Small intestine (tissue), 7 donors: ENCODE results near the gene PLCB4. TPM values are rescaled to one million over a fixed set of nuclear protein-coding genes. Genes with fewer than 3 reads are reported as not detected.

Experiments
- DNase-seq, 2 donors: peaks; one replicate each; pipeline versions ENCODE4 v3.0.0 to v3.0.0-alpha.2; 2013
- FAIRE-seq: peaks from 2 replicates; lab custom pipeline; 2012; peaks lifted over from hg19 to GRCh38; lab: Jason Lieb, UNC
- H3K27ac ChIP-seq, 3 donors: one replicate each; pipeline ENCODE4 v1.5.1; 2013; ENCODE audit warnings: low read length in 2 of 3, mild to moderate bottlenecking in 2 of 3, control low read depth in 1 of 3, inconsistent platforms in 1 of 3, low read depth in 1 of 3, moderate library complexity in 1 of 3
- H3K27me3 ChIP-seq, 3 donors: one replicate each; pipeline ENCODE4 v1.6.1; 2013; ENCODE audit warnings: low read length in 3 of 3, inconsistent platforms in 1 of 3; ENCODE audit not compliant: control insufficient read depth in 3 of 3, insufficient read depth in 3 of 3
- H3K36me3 ChIP-seq, 3 donors: one replicate each; pipeline ENCODE4 v1.6.1; 2013; ENCODE audit warnings: low read length in 3 of 3, inconsistent platforms in 1 of 3, low read depth in 1 of 3, mild to moderate bottlenecking in 1 of 3, moderate library complexity in 1 of 3; ENCODE audit not compliant: control insufficient read depth in 3 of 3, insufficient read depth in 2 of 3
- H3K4me1 ChIP-seq, 3 donors: one replicate each; pipeline ENCODE4 v1.6.1; 2013; ENCODE audit warnings: low read length in 2 of 3, inconsistent platforms in 1 of 3, low read depth in 1 of 3, mild to moderate bottlenecking in 1 of 3, moderate library complexity in 1 of 3; ENCODE audit not compliant: control insufficient read depth in 3 of 3, insufficient read depth in 2 of 3
- H3K4me3 ChIP-seq, 3 donors: one replicate each; pipeline ENCODE4 v1.5.1; 2013; ENCODE audit warnings: low read length in 3 of 3, control low read depth in 1 of 3, inconsistent platforms in 1 of 3, low read depth in 1 of 3, mild to moderate bottlenecking in 1 of 3, moderate library complexity in 1 of 3
- H3K9me3 ChIP-seq, 2 donors: one replicate each; pipeline ENCODE4 v1.6.1; 2013; ENCODE audit warnings: low read depth in 1 of 2, low read length in 1 of 2; ENCODE audit not compliant: control insufficient read depth in 2 of 2, insufficient read depth in 1 of 2
- WGBS, 3 donors: extraction: QIAGEN DNeasy Blood & Tissue Kit; methylation state at CpG; one replicate each; pipeline ENCODE4 v1.1.7; 2013; 5-methylcytosine and 5-hydroxymethylcytosine counted together
- polyA plus RNA-seq, 4 donors: library from polyadenylated mRNA; stranded (reverse) in 3 of 4; unstranded in 1 of 4; fragments of 200-250 nt in 3 of 4; fragments of 120-200 nt in 1 of 4; gene quantifications; one replicate each; pipeline versions ENCODE4 v1.2.1 to v1.2.3, GENCODE V29; 2013
- donor health status: healthy with polysubstance abuse.
- donor health status: control.
- donor health status: control.
- donor health status: Bipolar disorder and iron deficiency.
- donor health status: healthy.

Gene PLCB4
- polyA plus RNA-seq, 4 donors = under 0.01 to 14.4 (median 3.4) TPM

- no peak for DNase-seq
- H3K27me3 ChIP-seq = no peaks in the 10 kb centered on the region
- H3K4me1 ChIP-seq = no peaks in the 10 kb centered on the region
- no peaks in the 10 kb centered on the region for H3K36me3 ChIP-seq
- 62 to 78% (median 62%) methylated on average over 2 of the region's 2 CpGs for WGBS, 3 donors
- H3K27ac ChIP-seq = no peak overlapping the region
- FAIRE-seq = no peak
- H3K4me3 ChIP-seq = no peak overlapping the region
- H3K9me3 ChIP-seq = no peaks in the 10 kb centered on the region
Measured at GRCh38 chr20:9269280-9269971, 200.5 kb downstream of the PLCB4 start.

GRCh38 chr20:9270831-9271230 is 201.9 kb downstream of the PLCB4 start:
- FAIRE-seq (no peak), DNase-seq (no peak)
- H3K4me1 ChIP-seq = no peaks in the 10 kb centered on the region
- no peaks in the 10 kb centered on the region for H3K27me3 ChIP-seq
- no peaks in the 10 kb centered on the region for H3K9me3 ChIP-seq
- no peak overlapping the region for H3K27ac ChIP-seq
- H3K4me3 ChIP-seq = no peak overlapping the region
- no peaks in the 10 kb centered on the region for H3K36me3 ChIP-seq

GRCh38 chr20:9276966-9277468 is 208.1 kb downstream of the PLCB4 start:
- 83 to 91% (median 88%) methylated on average over 4 of the region's 4 CpGs for WGBS, 3 donors
- no peaks in the 10 kb centered on the region for H3K27me3 ChIP-seq
- no peak overlapping the region for H3K27ac ChIP-seq
- peaks cover 0 to 15% (median 0%) of the 10 kb centered on the region in 3 donors for H3K4me1 ChIP-seq
- H3K9me3 ChIP-seq = no peaks in the 10 kb centered on the region
- FAIRE-seq (no peak), DNase-seq (no peak)
- H3K36me3 ChIP-seq = no peaks in the 10 kb centered on the region
- no peak overlapping the region for H3K4me3 ChIP-seq

- H3K27ac ChIP-seq = no peak overlapping the region
- H3K9me3 ChIP-seq = no peaks in the 10 kb centered on the region
- H3K27me3 ChIP-seq = no peaks in the 10 kb centered on the region
- FAIRE-seq (no peak), DNase-seq (no peak)
- peaks cover 0 to 15% (median 0%) of the 10 kb centered on the region in 3 donors for H3K4me1 ChIP-seq
- no peaks in the 10 kb centered on the region for H3K36me3 ChIP-seq
- H3K4me3 ChIP-seq = no peak overlapping the region
- 80 to 87% (median 84%) methylated on average over 2 of the region's 2 CpGs for WGBS, 3 donors
Measured at GRCh38 chr20:9279918-9280401, 211.1 kb downstream of the PLCB4 start.

GRCh38 chr20:9280666-9281065 is 211.8 kb downstream of the PLCB4 start:
- H3K27ac ChIP-seq = no peak overlapping the region
- peaks cover 0 to 15% (median 0%) of the 10 kb centered on the region in 3 donors for H3K4me1 ChIP-seq
- H3K9me3 ChIP-seq = no peaks in the 10 kb centered on the region
- no peaks in the 10 kb centered on the region for H3K36me3 ChIP-seq
- DNase-seq = no peak
- 58 to 89% (median 85%) methylated on average over 5 of the region's 5 CpGs for WGBS, 3 donors
- no peaks in the 10 kb centered on the region for H3K27me3 ChIP-seq
- H3K4me3 ChIP-seq = no peak overlapping the region
- FAIRE-seq = no peak

- no peak for DNase-seq
- 67 to 85% (median 72%) methylated on average over 1 of the region's 1 CpG for WGBS, 3 donors
- no peak for FAIRE-seq
- peaks cover 0 to 12% (median 0%) of the 10 kb centered on the region in 3 donors for H3K4me1 ChIP-seq
- no peak overlapping the region for H3K4me3 ChIP-seq
- H3K36me3 ChIP-seq = no peaks in the 10 kb centered on the region
- no peak overlapping the region for H3K27ac ChIP-seq
- H3K27me3 ChIP-seq = no peaks in the 10 kb centered on the region
- no peaks in the 10 kb centered on the region for H3K9me3 ChIP-seq
Measured at GRCh38 chr20:9281803-9282202, 212.9 kb downstream of the PLCB4 start.

GRCh38 chr20:9285617-9286016 is 216.7 kb downstream of the PLCB4 start:
- FAIRE-seq (no peak), DNase-seq (no peak)
- Histone ChIP-seq H3K27ac (no peak overlapping the region), H3K4me3 (no peak overlapping the region), H3K4me1 (no peaks in the 10 kb centered on the region), H3K36me3 (no peaks in the 10 kb centered on the region), H3K27me3 (no peaks in the 10 kb centered on the region), H3K9me3 (no peaks in the 10 kb centered on the region)
- WGBS, 3 donors = 71 to 95% (median 92%) methylated on average over 2 of the region's 2 CpGs

GRCh38 chr20:9286501-9287461 is 217.9 kb downstream of the PLCB4 start:
- FAIRE-seq (no peak), DNase-seq (no peak)
- Histone ChIP-seq H3K4me1 (no peaks in the 10 kb centered on the region), H3K27ac (no peak overlapping the region), H3K4me3 (no peak overlapping the region), H3K9me3 (no peaks in the 10 kb centered on the region), H3K36me3 (no peaks in the 10 kb centered on the region), H3K27me3 (no peaks in the 10 kb centered on the region)
- 85 to 91% (median 88%) methylated on average over 3 of the region's 3 CpGs for WGBS, 3 donors
